Activated CD8-positive, alpha-beta memory T cell treated with anti-CD3 and anti-CD28 coated beads, Interleukin-2, amount 50 U/mL, for 1 hour (primary cell): ENCODE results near the gene SMYD3.
"Not testable (repeated sequence)": the region's sequence is repeated elsewhere in the genome, so short reads cannot be mapped to it uniquely, and the experiment has no call there.

Experiments used
- DNase-seq: peaks from one replicate; pipeline ENCODE4 v3.0.0-alpha.2; 2020; ENCODE audit errors: extremely low read depth

Gene SMYD3

DNA sequence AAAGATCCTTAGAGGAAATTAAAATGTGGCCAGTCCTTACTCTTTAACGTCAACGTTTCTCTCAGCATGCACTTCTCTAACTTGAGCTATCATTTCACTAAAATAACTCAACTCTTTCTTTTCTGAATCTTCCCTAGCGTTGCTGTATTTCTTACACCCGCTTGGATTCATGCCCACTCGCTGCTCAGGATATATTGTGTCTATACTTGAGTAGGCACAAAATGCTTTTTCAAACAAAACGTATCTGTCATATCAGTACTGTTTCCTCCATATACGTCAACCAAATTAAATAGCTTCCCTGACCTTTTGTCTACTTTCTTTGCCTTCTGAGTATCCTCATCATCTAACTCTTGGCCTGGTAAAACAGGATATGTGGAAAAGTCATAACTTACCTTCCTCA is 549.7 kb downstream of the SMYD3 start:
- no peak for DNase-seq

DNA sequence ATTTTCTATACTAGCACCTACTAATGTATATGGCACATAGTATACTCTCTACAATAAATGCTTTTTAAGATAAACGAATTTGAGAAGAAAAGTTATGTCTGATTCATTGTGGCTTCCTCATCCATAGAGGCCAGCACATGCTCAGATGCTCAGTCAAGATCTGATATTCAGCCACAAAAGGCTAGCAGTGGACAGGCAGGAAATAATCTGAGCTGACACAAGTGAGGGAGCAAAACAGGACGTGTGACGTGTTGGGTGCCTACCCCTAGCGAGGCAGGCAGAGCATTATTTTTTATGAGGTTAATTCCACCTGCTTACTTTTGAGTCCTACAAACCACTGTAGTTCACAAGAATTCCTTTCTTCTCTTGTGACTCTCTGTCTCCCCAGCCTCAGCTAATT is 550.9 kb downstream of the SMYD3 start:
- DNase-seq: no peak

- DNase-seq: no peak
Observed at GRCh38 chr1:245953876-245954660, 553.0 kb downstream of the SMYD3 start.

- DNase-seq: no peak
Observed at GRCh38 chr1:245952383-245953026, 554.6 kb downstream of the SMYD3 start.

- DNase-seq: no peak
Observed at GRCh38 chr1:245948786-245949185, 558.3 kb downstream of the SMYD3 start.

DNA sequence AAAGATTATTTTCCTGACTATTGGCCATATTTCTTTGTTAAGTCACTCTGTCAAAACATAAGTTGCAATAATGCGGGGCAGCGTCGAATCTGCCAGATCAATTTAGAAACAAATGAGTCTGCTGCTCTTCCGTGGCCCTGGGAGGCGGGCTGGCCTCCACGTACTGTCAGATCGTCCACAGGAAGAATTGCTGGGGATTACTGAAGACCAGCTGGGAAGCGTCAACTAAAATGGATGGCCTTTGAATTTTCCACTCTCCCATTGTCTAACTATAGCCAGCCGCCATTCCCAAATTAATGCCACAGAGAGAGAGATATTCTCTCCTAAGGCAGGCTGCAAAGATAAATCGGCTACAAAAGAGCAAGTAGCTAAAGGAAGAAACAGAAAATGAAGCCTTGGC is 560.2 kb downstream of the SMYD3 start:
- DNase-seq: no peak

DNA sequence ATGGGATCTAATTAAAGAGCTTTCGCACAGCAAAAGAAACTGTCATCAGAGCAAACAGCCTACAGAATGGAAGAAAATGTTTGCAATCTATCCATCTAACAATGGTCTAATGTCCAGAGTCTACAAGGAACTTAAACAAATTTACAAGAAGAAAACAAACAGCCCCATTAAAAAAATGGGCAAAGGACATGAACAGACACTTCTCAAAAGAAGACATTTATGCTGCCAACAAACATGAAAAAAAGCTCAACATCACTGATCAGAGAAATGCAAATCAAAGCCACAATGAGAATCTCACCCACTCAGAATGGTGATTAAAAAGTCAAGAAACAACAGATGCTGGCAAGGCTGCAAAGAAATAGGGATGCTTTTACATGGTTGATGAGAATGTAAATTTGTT is 561.9 kb downstream of the SMYD3 start:
- DNase-seq: not testable (repeated sequence)

DNA sequence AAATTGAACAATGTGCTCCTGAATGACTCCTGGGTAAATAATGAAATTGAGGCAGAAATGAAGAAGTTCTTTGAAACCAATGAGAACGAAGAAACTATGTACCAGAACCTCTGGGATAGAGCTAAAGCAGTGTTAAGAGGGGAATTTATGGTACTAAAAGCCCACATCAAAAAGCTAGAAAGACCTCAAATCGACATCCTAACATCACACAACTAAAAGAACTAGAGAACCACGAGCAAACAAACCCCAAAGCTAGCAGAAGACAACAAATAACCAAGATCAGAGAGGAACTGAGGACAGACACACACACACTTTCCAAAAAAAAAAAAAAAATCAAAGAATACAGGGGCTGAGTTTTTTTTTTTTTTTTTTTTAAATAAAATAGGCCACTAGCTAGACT is 564.2 kb downstream of the SMYD3 start:
- no peak for DNase-seq

DNA sequence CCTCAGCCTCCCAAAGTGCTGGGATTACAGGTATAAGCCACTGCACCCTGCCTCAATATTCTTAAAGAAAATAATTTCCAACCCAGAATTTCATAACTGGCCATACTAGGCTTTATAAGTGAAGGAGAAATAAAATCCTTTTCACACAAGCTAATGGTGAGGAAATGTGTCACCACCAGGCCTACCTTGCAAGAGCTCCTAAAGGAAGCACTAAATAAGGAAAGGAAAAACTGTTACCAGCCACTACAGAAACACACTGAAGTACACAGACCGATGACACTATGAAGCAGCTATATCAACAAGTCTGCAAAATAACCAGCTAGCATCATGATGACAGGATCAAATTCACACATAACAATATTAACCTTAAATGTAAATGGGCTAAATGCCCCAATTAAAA is 565.3 kb downstream of the SMYD3 start:
- DNase-seq: not testable (repeated sequence)

DNA sequence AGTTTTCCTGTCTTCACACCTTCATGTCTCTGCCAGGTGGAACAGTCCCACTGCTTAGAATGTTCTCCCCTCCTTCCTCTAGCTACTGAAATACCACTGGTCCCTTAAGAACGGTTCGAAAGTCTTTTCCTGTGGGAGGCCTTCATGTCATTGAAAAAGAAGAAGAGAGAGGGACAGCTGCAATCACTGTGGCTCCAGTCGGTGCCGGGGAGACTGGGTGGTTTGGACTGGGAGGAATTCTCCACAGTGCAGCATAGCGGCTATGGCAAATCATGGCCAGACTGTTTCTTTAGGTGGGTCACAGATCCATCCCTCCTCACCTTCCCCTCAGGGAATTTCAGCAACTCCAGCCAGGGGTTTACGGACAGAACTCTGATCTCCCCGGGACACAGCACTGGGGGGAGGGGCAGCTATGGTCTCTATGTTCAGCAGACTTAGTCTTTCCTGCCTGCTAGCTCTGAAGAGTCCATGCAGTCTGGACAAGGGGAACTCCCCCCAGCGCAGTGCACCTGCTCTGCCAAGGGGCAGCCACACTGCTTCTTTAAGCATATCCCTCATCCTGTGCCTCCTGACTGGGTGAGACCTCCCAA is 567.2 kb downstream of the SMYD3 start:
- no peak for DNase-seq

DNA sequence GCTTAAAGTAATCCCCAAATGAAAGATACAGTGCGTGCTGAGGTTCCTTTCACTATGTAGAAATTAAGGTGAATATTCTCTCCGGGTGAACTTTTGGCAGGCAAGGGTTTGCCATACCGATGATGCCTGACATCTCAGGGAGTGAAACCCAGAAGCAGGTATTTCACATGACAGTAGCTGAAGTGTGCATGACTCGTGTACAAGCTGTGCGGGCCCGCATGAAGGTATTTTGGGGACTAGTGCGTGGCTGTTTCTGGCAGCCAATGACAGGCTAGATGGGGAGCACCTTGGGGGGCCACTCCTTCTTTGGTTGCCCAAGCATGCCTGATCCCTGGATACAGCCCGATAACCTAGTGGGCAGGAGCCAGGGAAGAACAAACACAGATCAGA is 569.0 kb downstream of the SMYD3 start:
- no peak for DNase-seq

GRCh38 chr1:245937316-245938045 is 569.6 kb downstream of the SMYD3 start:
- no peak for DNase-seq

DNA sequence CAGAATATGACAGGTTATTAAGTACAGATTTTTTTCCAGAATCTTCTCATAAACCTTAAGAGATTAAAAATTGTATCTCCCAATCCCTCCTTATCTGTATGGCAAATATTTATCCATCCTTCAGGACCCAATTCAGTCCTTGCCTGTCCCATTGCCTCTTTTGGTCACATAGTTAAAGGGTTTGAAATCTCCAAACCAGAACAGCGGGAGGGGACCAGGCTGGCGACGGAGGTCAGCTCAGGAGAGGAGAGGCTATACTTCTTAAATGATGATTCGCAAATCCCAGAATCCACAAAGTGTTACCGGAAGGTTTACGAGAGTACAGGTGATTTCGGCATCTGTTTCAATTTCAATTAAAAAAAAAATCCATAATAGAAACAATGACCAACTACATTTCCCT is 572.7 kb downstream of the SMYD3 start:
- DNase-seq: no peak

DNA sequence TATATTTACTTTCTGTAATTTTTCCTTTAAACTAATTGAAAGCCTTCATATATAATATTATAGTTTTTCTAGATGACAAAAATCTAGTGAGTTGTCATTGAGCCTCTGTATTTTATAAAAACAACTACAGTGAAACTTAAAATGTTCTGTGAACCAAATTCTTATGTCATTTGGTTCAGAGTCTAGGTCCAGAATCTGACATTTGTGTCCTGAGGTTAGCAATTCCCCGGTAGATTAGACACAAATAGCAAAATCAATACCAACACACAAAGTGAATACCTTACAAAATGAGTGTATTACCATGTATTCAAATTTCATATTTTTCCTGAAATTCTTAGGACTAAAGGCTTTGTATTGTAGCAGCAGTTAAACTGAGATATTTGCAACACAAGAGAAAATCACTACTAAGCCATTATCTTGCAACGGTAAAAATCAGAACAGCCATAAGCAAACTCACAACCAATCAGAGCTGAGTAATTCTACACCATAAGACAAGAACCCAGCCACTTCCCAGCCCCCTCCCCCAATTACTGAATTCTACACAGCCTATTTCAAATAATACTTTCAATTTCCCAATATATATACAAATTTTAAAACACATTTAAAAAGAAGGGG is 573.5 kb downstream of the SMYD3 start:
- no peak for DNase-seq

- no peak for DNase-seq
Observed at GRCh38 chr1:245932302-245932972, 574.6 kb downstream of the SMYD3 start.

GRCh38 chr1:245931450-245931849 is 575.6 kb downstream of the SMYD3 start:
- no peak for DNase-seq

DNA sequence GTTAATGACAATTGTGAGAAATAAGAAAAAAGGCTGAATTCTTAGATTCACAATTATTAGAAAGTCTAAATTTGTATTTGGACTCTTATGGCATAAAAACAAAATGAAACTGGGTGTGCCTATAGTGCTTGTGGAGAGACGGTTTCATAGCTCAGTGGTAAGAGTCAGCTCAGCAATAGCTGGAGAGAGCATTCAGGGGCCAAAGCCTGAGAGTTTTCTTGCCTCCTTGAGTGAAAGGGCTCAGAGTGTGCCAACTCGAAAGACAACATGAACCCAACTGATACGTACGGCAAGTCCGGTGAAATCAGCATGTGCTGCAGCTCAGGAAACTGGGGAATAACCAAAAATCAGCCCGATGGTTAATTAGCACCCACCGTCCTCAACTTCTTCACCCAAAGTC is 577.9 kb downstream of the SMYD3 start:
- no peak for DNase-seq

DNA sequence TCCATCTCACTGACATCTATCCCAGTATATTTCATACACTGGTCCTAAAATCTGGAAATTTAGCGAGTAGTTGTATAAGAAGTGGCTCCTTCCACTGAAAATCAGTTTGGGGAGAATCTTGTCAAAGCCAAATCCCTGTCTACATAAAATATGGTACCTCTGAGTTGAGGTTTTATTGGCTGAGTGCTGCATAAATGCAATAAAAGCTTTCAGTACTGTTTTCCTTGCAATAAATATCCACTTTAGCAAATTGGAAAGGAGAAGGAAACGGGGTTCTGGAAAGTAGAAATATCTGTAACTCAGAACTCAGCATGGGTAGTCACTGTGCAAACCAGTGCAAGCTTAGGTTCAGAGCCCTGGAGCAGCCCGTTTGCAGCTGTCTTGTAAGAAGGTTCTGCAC is 580.2 kb downstream of the SMYD3 start:
- no peak for DNase-seq

DNA sequence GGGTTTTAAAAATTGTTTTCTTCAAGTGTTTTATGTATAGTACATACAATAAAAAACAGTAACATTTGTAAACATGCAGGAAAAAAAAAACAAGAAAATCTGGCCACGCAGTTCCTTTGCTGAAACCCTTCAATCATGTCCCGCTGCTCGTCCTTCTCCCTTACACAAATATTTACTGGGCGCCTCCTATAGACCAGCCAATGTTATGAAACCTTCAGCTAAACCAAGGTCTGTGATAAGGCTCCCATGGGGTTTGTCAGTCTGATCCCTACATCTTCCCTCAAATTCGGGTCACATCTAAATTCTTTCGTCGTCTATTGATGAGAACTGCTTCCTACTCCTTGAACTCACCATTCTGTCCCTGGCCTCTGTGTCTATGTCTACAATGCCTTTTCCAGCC is 583.9 kb downstream of the SMYD3 start:
- no peak for DNase-seq

DNA sequence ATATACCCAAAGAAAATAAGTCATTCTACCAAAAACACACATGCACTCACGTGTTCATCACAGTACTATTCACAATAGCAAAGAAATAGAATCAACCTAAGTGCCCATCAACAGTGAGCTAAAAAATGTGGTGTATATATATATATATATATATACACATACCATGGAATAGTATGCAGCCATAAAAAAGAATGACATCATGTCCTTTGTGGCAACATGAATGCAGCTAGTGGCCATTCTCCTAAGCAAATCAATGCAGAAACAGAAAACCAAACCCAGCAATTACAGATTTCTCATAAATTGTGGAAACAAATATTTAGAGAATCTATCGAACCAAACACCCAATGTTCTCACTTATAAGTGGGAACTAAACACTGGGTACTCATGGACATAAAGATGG is 585.7 kb downstream of the SMYD3 start:
- DNase-seq: no peak

- DNase-seq: no peak
Observed at GRCh38 chr1:245917403-245917802, 589.7 kb downstream of the SMYD3 start.

DNA sequence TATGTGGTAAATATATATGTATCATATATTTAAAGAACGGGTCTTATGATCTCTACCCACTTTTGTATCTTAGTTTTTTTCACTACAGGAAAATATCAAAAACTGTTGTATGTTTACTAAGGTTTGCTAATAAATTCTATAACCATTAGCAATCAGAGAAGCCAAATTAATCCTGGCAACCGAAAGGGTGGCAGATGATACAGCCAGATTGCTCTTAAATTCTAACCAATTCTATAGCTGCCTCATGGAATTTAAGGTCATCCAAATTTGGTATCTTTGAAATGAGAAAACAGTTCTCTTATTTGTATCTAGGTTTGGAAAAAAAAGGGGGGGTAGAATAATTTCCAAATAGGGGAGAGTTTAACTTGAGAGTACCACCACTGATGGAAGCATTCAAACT is 591.2 kb downstream of the SMYD3 start:
- DNase-seq: no peak
